ENCODE data around the gene PPP1R9A.

PPP1R9A gene

DNA sequence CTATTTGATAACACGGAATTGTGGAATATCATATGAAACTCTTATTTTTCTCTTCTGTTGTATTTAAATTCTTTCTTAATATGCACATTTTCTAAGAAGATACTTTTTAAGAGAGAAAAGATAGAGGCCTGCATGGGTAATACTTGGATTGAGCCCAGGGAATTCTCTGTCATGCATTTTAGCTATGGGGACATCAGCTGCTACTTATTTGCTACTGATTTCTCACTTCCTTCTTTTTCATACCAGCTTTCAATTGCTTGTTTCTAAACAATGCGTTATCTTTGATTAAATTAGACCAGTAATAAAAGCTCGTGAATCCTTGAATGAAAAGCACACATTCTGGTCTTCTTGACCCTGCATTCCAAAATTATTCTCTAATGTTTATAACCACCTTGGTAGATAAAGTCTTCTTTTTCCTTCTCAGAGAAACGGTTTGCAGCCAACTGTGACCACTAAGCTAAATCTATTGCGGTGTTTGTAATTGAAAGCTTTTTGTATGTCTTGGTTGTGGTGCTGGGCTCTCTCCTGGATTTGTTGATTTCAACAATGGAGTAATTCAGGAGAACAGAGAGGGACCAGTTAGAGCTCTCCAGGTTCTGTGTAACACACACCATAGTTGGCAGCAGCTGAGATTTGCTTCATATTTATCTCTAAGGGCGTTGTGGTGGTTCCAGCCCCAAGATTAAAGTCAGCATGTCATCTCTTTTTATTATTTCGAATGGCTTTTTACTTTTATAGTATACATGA is 139.3 kb downstream of the PPP1R9A start:
- Histone ChIP-seq H3K4me3 (ENCODE audit: low read depth, low read length) (no peak overlapping the region), H3K9me3 (ENCODE audit: control insufficient read depth, low read length) (no peaks in the 10 kb centered on the region), H3K79me2 (peaks cover 6% of the 10 kb centered on the region), H3K27me3 (ENCODE audit: control insufficient read depth, insufficient read depth, low read length) (no peaks in the 10 kb centered on the region), H3K9ac (no peak overlapping the region), H3K4me2 (ENCODE audit: low read length) (no peak overlapping the region), H2AFZ (no peak overlapping the region), H3K27ac (no peak overlapping the region), H3K4me1 (peaks cover 13% of the 10 kb centered on the region), H3K36me3 (ENCODE audit: control insufficient read depth, insufficient read depth, low read length) (no peaks in the 10 kb centered on the region)
- TF ChIP-seq, protein P1, sequence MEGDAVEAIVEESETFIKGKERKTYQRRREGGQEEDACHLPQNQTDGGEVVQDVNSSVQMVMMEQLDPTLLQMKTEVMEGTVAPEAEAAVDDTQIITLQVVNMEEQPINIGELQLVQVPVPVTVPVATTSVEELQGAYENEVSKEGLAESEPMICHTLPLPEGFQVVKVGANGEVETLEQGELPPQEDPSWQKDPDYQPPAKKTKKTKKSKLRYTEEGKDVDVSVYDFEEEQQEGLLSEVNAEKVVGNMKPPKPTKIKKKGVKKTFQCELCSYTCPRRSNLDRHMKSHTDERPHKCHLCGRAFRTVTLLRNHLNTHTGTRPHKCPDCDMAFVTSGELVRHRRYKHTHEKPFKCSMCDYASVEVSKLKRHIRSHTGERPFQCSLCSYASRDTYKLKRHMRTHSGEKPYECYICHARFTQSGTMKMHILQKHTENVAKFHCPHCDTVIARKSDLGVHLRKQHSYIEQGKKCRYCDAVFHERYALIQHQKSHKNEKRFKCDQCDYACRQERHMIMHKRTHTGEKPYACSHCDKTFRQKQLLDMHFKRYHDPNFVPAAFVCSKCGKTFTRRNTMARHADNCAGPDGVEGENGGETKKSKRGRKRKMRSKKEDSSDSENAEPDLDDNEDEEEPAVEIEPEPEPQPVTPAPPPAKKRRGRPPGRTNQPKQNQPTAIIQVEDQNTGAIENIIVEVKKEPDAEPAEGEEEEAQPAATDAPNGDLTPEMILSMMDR (IDR thresholded peaks at IDR 0.05), result no peak

DNA sequence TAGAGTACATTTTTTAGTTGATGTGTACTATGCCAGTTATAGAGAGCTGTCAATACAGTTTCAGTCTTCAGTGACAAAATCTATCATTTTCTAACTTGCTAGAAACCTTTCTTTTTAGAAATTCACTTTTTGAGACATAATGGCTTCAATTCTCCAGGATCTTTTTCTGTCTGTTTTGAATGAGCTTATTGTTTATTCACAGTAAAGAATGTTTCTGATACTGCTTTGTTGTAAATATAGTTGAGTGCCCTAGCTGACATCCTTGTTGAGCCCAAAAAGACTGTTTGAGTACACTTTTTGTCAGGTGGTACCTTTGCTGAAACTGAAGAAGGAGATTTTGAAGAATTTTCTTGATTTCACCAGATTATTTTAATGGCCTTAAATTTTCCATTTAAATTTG is 139.9 kb downstream of the PPP1R9A start:
- TF ChIP-seq, protein P1 (IDR thresholded peaks at IDR 0.05), result no peak
- no peak overlapping the region for H3K27ac ChIP-seq
- no peaks in the 10 kb centered on the region for H3K36me3 ChIP-seq (ENCODE audit: control insufficient read depth, insufficient read depth, low read length)
- no peak overlapping the region for H3K9ac ChIP-seq
- no peaks in the 10 kb centered on the region for H3K9me3 ChIP-seq (ENCODE audit: control insufficient read depth, low read length)
- H3K4me1 ChIP-seq, result peaks cover 13% of the 10 kb centered on the region
- H3K4me2 ChIP-seq (ENCODE audit: low read length), result no peak overlapping the region
- no peak overlapping the region for H3K4me3 ChIP-seq (ENCODE audit: low read depth, low read length)
- no peaks in the 10 kb centered on the region for H3K27me3 ChIP-seq (ENCODE audit: control insufficient read depth, insufficient read depth, low read length)
- H3K79me2 ChIP-seq, result peaks cover 6% of the 10 kb centered on the region
- H2AFZ ChIP-seq, result no peak overlapping the region

DNA sequence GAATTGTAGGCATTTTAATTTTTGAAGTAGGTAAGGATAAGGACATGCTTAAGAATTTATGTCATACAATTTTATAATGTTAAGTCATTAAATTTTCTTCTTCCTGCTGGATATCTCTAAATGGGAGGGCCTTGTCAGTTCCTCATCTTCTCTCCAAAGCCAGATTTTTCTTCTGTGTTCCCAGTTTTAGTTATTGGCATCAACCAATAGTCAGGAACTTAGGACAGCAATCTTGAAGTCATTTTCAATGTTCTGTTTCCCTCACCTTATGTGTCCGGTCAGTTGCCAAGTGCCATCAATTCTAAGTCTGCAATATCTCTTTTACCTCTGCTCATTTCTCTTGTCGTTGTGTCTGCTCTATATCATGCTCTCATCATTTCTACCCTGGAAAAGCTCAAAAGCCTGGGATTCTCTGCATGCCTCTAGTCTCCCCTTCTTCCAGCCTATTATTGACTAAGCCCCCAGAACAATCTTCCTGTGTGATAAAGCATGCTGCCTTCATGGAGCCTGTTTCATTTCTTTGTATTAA is 145.2 kb downstream of the PPP1R9A start:
- Histone ChIP-seq H3K79me2 (peaks cover 8% of the 10 kb centered on the region), H3K4me2 (ENCODE audit: low read length) (no peak overlapping the region), H3K4me3 (ENCODE audit: low read depth, low read length) (no peak overlapping the region), H3K9me3 (ENCODE audit: control insufficient read depth, low read length) (no peaks in the 10 kb centered on the region), H2AFZ (no peak overlapping the region), H3K27me3 (ENCODE audit: control insufficient read depth, insufficient read depth, low read length) (no peaks in the 10 kb centered on the region), H3K27ac (no peak overlapping the region), H3K36me3 (ENCODE audit: control insufficient read depth, insufficient read depth, low read length) (no peaks in the 10 kb centered on the region), H3K4me1 (no peaks in the 10 kb centered on the region), H3K9ac (no peak overlapping the region)
- TF ChIP-seq, protein P1 (IDR thresholded peaks at IDR 0.05), result no peak

DNA sequence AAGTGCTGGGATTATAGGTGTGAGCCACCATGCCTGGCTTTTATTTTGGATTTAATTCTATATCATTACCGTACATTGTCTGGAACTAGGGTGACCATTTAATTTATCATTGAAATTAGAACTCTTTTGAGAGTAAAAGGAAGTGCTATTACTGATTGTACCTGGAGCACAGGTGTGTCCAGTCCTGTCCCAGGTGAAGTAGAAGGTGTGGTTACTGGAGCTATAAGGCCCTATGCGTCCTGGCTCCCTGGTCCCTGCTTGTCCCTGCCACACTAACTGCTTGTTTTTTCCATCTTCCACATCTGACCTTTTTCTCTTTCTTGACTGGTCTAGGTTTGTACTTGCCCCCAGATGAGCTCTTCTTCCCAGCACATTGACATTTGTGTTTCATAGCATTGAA is 147.0 kb downstream of the PPP1R9A start:
- TF ChIP-seq, protein P1 (IDR thresholded peaks at IDR 0.05), result no peak
- Histone ChIP-seq H3K4me3 (ENCODE audit: low read depth, low read length) (no peak overlapping the region), H3K4me2 (ENCODE audit: low read length) (no peak overlapping the region), H3K36me3 (ENCODE audit: control insufficient read depth, insufficient read depth, low read length) (no peaks in the 10 kb centered on the region), H3K79me2 (peaks cover 8% of the 10 kb centered on the region), H2AFZ (no peak overlapping the region), H3K9ac (no peak overlapping the region), H3K27me3 (ENCODE audit: control insufficient read depth, insufficient read depth, low read length) (no peaks in the 10 kb centered on the region), H3K27ac (no peak overlapping the region), H3K9me3 (ENCODE audit: control insufficient read depth, low read length) (no peaks in the 10 kb centered on the region), H3K4me1 (peaks cover 2% of the 10 kb centered on the region)

DNA sequence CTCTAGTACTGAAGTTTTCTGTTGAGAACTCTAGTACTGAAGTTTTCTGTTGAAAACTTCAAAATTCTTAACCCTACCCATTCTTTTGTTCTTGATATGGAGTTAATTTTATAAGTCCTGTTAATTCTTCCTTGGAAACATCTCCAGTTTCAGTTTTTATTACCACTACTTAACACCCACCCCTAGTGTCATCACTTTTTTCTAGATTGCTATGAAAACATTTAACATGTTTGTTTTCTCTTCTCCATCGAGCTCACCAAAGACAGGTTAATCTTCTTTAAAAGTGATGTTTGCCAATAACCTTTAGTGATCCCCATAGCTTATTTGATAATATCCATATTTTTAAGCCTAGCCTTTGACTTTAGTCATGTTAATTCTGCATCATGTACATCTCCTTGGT is 147.9 kb downstream of the PPP1R9A start:
- Histone ChIP-seq H3K4me2 (ENCODE audit: low read length) (no peak overlapping the region), H3K79me2 (peaks cover 7% of the 10 kb centered on the region), H2AFZ (no peak overlapping the region), H3K36me3 (ENCODE audit: control insufficient read depth, insufficient read depth, low read length) (no peaks in the 10 kb centered on the region), H3K4me3 (ENCODE audit: low read depth, low read length) (no peak overlapping the region), H3K4me1 (peaks cover 5% of the 10 kb centered on the region), H3K27ac (no peak overlapping the region), H3K9me3 (ENCODE audit: control insufficient read depth, low read length) (no peaks in the 10 kb centered on the region), H3K9ac (no peak overlapping the region), H3K27me3 (ENCODE audit: control insufficient read depth, insufficient read depth, low read length) (no peaks in the 10 kb centered on the region)
- TF ChIP-seq, protein P1 (IDR thresholded peaks at IDR 0.05), result no peak

Measured in parathyroid adenoma (tissue), 2 donors.